Sigmoid colon (tissue), 7 donors: ENCODE data around the gene ADNP2. TPM values are rescaled to one million over a fixed set of nuclear protein-coding genes. Genes with fewer than 3 reads are reported as not detected.

Experiments used
- DNase-seq: peaks from one replicate; pipeline ENCODE4 v3.0.0-alpha.2; 2019
- H3K27ac ChIP-seq, 4 donors: fragments of 200-600 bp; sonication (generic); one replicate each; pipeline ENCODE4 v1.5.1; 2016 to 2019; ENCODE audit warnings: mild to moderate bottlenecking in 1 of 4
- H3K27me3 ChIP-seq, 3 donors: fragments of 200-600 bp; sonication (generic); one replicate each; pipeline ENCODE4 v1.5.1; 2019; ENCODE audit warnings: mild to moderate bottlenecking in 1 of 3
- H3K36me3 ChIP-seq, 4 donors: fragments of 200-600 bp; sonication (generic); one replicate each; pipeline ENCODE4 v1.5.1; 2016 to 2019
- H3K4me1 ChIP-seq, 4 donors: fragments of 200-600 bp; sonication (generic); one replicate each; pipeline ENCODE4 v1.5.1; 2017 to 2019
- H3K4me3 ChIP-seq, 4 donors: fragments of 200-600 bp; sonication (generic); one replicate each; pipeline ENCODE4 v1.5.1; 2017 to 2019; ENCODE audit warnings: mild to moderate bottlenecking in 2 of 4, moderate library complexity in 1 of 4
- H3K9me3 ChIP-seq, 4 donors: fragments of 200-600 bp in 3 of 4; sonication (generic) in 3 of 4; one replicate each; pipeline versions ENCODE4 v1.5.1 to v1.6.1; 2013 to 2019
- EP300 ChIP-seq, 4 donors: sonication (generic); formaldehyde crosslinking; IDR thresholded peaks; one replicate each; pipeline ENCODE4 v1.6.1; 2017; ENCODE audit warnings: antibody characterized with exemption in 4 of 4
- POLR2A ChIP-seq, 2 donors: fragments of 450-650 bp; IDR thresholded peaks; one replicate each; pipeline ENCODE4 v1.6.1; 2016; ENCODE audit warnings: antibody characterized with exemption in 2 of 2, mild to moderate bottlenecking in 2 of 2, moderate library complexity in 2 of 2
- POLR2AphosphoS5 ChIP-seq, 4 donors: sonication (generic); formaldehyde crosslinking; IDR thresholded peaks; one replicate each; pipeline ENCODE4 v1.6.1; 2017; ENCODE audit warnings: antibody characterized with exemption in 4 of 4
- WGBS, 2 donors: extraction: QIAGEN DNeasy Blood & Tissue Kit; methylation state at CpG; one replicate each; pipeline ENCODE4 v1.1.7; 2013; 5-methylcytosine and 5-hydroxymethylcytosine counted together
- intact Hi-C: fragments of 100-400 bp; cut with DNase I; formaldehyde crosslinking; loops from one replicate; pipeline ENCODE4 v1.15.1; 2023
- polyA plus RNA-seq, 3 donors: library from polyadenylated mRNA; stranded (reverse); fragments of 200-250 nt; gene quantifications; one replicate each; pipeline ENCODE4 v1.2.3, GENCODE V29; 2013
- total RNA-seq, 4 donors: library from RNA; depleted of rRNA; stranded (reverse); fragments of >200 nt; gene quantifications; one replicate each; pipeline ENCODE4 v1.1.0, GENCODE V29; 2016
- TF ChIP-seq, protein P1 (sequence below), 4 experiments: fragments of 450-650 bp in 3 of 4; fragments of 200-600 bp in 1 of 4; IDR thresholded peaks; one replicate each; pipeline ENCODE4 v1.5.1; 2016 to 2019; ENCODE audit warnings: antibody characterized with exemption in 4 of 4, mild to moderate bottlenecking in 3 of 4, moderate library complexity in 2 of 4
- donor health status: healthy with polysubstance abuse.
- donor health status: Bipolar disorder and iron deficiency.
- donor health status: healthy.

Gene ADNP2
- total and polyA plus RNA-seq, 7 donors = 3.6 to 18.0 (median 13.0) TPM

DNA sequence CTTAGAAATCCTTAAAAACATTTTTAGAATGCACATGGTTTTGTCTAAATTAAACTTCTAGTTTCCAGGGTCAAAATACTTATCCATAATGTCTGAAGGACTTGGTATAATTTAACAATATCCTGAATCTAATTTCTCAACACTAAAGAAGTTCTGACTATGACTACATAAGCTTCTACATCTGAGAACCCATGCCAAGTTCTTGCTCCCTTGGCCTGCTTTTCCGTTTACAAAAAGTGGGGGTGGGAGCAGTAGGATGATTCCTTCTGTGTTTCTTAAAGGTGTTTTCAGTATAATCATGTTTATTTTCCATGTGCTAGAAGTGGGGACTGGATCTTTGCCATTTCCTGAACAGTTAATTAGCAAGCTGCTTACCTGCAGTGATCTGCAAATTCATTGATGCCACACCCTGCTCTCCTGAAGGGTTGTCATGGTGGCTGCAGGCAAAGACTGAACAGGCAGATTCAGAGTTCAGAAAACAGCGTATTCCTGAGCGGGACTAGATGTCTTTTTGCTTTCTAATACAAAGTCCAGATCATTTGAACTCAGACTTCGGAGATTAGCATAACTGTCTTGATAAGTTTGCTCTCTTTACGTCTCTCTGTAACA, 36.2 kb downstream of the ADNP2 start:
- 23 to 71% methylated on average over 5 of the region's 5 CpGs for WGBS, 2 donors
- Histone ChIP-seq H3K27ac (no peak overlapping the region), H3K4me1 (peaks cover 0 to 17% (median 7%) of the 10 kb centered on the region in 4 donors), H3K9me3 (no peaks in the 10 kb centered on the region), H3K4me3 (no peak overlapping the region), H3K27me3 (no peaks in the 10 kb centered on the region), H3K36me3 (peaks cover 0 to 3% (median 0%) of the 10 kb centered on the region in 4 donors)
- intact Hi-C loops = no loop called here
- no peak for DNase-seq
- TF ChIP-seq POLR2AphosphoS5 (IDR thresholded peaks at IDR 0.05) = no peak
- TF ChIP-seq, protein P1, sequence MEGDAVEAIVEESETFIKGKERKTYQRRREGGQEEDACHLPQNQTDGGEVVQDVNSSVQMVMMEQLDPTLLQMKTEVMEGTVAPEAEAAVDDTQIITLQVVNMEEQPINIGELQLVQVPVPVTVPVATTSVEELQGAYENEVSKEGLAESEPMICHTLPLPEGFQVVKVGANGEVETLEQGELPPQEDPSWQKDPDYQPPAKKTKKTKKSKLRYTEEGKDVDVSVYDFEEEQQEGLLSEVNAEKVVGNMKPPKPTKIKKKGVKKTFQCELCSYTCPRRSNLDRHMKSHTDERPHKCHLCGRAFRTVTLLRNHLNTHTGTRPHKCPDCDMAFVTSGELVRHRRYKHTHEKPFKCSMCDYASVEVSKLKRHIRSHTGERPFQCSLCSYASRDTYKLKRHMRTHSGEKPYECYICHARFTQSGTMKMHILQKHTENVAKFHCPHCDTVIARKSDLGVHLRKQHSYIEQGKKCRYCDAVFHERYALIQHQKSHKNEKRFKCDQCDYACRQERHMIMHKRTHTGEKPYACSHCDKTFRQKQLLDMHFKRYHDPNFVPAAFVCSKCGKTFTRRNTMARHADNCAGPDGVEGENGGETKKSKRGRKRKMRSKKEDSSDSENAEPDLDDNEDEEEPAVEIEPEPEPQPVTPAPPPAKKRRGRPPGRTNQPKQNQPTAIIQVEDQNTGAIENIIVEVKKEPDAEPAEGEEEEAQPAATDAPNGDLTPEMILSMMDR (IDR thresholded peaks at IDR 0.05) = no peak
- TF ChIP-seq EP300 (IDR thresholded peaks at IDR 0.05) = no peak
- no peak for TF ChIP-seq POLR2A (IDR thresholded peaks at IDR 0.05)

DNA sequence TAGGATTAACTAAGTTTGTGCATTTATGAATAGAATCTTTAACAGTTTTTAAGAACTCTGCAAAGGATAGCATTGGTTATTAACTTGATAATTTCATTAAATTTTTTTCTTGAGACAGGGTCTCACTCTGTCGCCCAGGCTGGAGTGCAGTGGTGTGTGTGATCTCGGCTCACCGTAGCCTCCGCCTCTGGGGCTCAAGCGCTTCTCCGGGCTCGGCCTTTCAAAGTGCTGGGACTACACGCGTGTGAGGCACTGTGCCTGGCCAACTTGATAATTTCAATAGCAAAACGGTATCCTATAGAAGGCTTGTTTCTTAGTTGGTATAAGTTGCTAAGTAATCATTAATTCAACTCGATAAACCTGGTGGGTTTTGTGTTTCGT, 38.0 kb downstream of the ADNP2 start:
- H3K9me3 ChIP-seq = no peaks in the 10 kb centered on the region
- peaks cover 0 to 17% (median 7%) of the 10 kb centered on the region in 4 donors for H3K4me1 ChIP-seq
- TF ChIP-seq, protein P1 (IDR thresholded peaks at IDR 0.05) = no peak
- TF ChIP-seq POLR2AphosphoS5 (IDR thresholded peaks at IDR 0.05) = no peak
- no peak for TF ChIP-seq EP300 (IDR thresholded peaks at IDR 0.05)
- TF ChIP-seq POLR2A (IDR thresholded peaks at IDR 0.05) = no peak
- 28 to 29% methylated on average over 12 of the region's 12 CpGs for WGBS, 2 donors
- DNase-seq = no peak
- peak overlapping the region; percentile 29 to 61 (median 60) for H3K4me3 ChIP-seq
- intact Hi-C loops = no loop called here
- H3K36me3 ChIP-seq = no peaks in the 10 kb centered on the region
- H3K27me3 ChIP-seq = no peaks in the 10 kb centered on the region
- H3K27ac ChIP-seq = peak overlapping the region; percentile 24 to 70 (median 63)

DNA sequence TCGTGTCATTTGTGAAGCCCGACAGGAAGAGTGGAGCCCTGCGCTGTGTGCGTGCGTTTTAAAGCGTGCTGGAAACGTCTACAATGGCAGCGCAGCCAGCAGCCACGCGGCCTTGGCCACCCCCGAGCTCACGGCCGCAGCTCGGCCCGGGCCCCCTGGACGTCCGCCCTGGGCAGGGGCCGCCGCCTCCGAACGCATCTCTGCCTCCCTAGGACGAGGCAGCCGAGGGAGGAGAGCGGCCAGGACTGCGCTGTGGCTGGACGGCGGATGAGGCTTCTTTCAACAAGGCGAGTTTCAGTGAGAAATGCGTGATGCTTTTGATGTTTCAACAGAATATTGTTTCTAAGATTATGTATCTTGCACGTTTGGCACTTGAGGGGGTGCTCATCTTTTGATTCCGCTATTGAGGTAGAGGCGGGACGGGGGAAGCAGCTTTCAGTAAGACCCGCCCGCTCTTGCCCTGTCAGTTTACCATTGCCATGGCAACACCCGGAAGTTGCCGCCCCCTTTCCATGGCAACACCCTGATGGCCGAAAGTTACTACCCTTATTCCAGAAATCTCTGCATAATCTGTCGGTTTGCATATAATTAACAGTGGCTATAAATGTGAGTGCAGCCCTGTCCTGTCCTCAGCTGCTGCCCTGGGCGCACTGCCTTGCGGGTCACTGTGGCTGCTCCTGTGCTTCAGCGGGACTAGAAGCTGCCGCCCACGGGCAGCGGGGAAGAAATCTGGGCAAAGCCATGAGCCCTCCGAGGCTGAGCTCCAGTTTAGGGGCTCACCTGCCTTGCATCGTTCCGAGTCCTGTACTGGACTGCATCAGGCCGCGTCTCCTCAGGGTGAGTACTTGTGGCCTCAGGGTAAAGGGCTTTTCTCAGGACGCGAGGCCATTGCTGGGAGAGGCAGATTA, 38.6 kb downstream of the ADNP2 start:
- 29 to 32% methylated on average over 52 of the region's 52 CpGs for WGBS, 2 donors
- DNase-seq = peak; percentile 92
- TF ChIP-seq POLR2A (IDR thresholded peaks at IDR 0.05) (peak in 1 of 2 donors; percentile 60), EP300 (IDR thresholded peaks at IDR 0.05) (no peak), POLR2AphosphoS5 (IDR thresholded peaks at IDR 0.05) (peak in 3 of 4 donors; percentile 32 to 43 (median 34))
- Histone ChIP-seq H3K4me3 (peak overlapping the region; percentile 29 to 61 (median 60)), H3K4me1 (peaks cover 0 to 17% (median 7%) of the 10 kb centered on the region in 4 donors), H3K9me3 (no peaks in the 10 kb centered on the region), H3K27me3 (no peaks in the 10 kb centered on the region), H3K27ac (peak overlapping the region; percentile 24 to 70 (median 63)), H3K36me3 (no peaks in the 10 kb centered on the region)
- intact Hi-C loops = no loop called here

DNA sequence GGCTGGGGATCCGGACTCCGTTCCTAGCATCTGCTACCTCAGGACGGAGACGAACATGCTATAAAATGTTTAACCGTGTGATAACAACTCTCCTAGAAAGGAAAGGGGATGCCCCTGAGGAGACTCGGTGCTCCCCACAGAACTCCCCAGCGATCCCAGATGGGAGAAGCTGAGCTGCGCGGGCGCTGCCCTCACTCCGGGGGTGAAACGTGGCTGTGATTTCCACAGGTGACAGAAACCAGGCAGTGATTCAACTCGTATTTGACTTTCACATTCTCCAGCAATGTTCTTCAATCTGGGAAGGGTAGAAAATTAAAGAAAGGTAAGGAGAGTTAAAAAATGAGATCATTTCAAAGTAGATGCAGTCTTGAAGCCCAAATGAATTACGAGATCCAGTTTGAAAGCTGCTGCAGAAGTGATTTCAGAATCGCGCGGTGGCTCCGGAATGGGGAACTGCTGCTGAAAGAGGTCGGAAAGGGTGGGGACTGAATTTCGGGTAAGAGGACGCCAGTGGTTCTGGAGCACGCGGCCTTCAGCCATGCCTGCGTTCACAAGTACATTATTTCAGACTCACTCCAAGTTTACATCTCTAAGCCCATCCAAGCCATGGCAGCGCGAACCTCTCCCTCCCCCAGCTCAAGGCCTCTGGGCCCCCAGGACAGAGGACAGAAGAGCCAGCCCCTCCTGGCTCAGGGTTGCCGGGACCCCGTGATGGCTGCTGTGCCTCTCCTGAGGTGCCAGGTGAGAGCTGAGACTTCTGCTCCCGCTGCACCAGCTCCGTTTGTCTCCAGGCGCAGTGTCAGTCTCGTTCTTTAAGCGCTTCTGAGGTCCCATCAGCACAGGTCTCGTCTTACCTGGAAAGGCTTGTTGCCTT, 39.5 kb downstream of the ADNP2 start:
- Histone ChIP-seq H3K4me1 (peaks cover 0 to 17% (median 7%) of the 10 kb centered on the region in 4 donors), H3K27ac (peak overlapping the region in 3 of 4 donors; percentile 62 to 70 (median 64)), H3K9me3 (no peaks in the 10 kb centered on the region), H3K27me3 (no peaks in the 10 kb centered on the region), H3K36me3 (no peaks in the 10 kb centered on the region), H3K4me3 (peak overlapping the region; percentile 29 to 61 (median 60))
- intact Hi-C loops = no loop called here
- no peak for DNase-seq
- TF ChIP-seq POLR2A (IDR thresholded peaks at IDR 0.05) (no peak), EP300 (IDR thresholded peaks at IDR 0.05) (no peak), POLR2AphosphoS5 (IDR thresholded peaks at IDR 0.05) (no peak)
- TF ChIP-seq, protein P1 (IDR thresholded peaks at IDR 0.05) = no peak
- WGBS, 2 donors = 46 to 49% methylated on average over 34 of the region's 34 CpGs
